ENCODE measurements around the gene NRXN3.

Gene NRXN3

GRCh38 chr14:78847801-78848200 is 677.6 kb downstream of the NRXN3 start:
- H3K27ac ChIP-seq (ENCODE audit: extremely low read depth, low read depth, low read length), result no peak overlapping the region
- TF ChIP-seq ZSCAN4 (tag by site-specific recombination; IDR thresholded peaks at IDR 0.05) (no peak), ZNF558 (tag by site-specific recombination; IDR thresholded peaks at IDR 0.05) (no peak), ZNF548 (tag by site-specific recombination; IDR thresholded peaks at IDR 0.05) (no peak), ZNF596 (tag by site-specific recombination; IDR thresholded peaks at IDR 0.05) (no peak), ZNF560 (tag by site-specific recombination; IDR thresholded peaks at IDR 0.05; ENCODE audit: borderline replicate concordance) (no peak), ZNF629 (tag by site-specific recombination; IDR thresholded peaks at IDR 0.05) (no peak), CTCF (tag by site-specific recombination; IDR thresholded peaks at IDR 0.05) (no peak), HIC1 (tag by site-specific recombination; IDR thresholded peaks at IDR 0.05) (no peak), ZNF664 (tag by site-specific recombination; IDR thresholded peaks at IDR 0.05) (no peak), ZBTB44 (tag by site-specific recombination; IDR thresholded peaks at IDR 0.05) (no peak), ZNF274 (IDR thresholded peaks at IDR 0.05; ENCODE audit: low read length) (no peak), ZNF274 (tag by site-specific recombination; IDR thresholded peaks at IDR 0.05; ENCODE audit: borderline replicate concordance) (no peak), MYNN (tag by site-specific recombination; IDR thresholded peaks at IDR 0.05; ENCODE audit: borderline replicate concordance) (no peak), SP2 (tag by site-specific recombination; IDR thresholded peaks at IDR 0.05) (no peak), EGR2 (tag by site-specific recombination; IDR thresholded peaks at IDR 0.05; ENCODE audit: low read depth) (no peak), ZNF585B (tag by site-specific recombination; IDR thresholded peaks at IDR 0.05) (no peak)
- ChIA-PET POLR2A (no interaction called here), CTCF (interaction anchor here (0.6 to 2.7 kb wide), 9 partner anchors 8 to 687 kb away, joined by 3 to 16 read pairs (median 4); no protein-coding TSS in a partner anchor)
- no peaks in the 10 kb centered on the region for H3K36me3 ChIP-seq (ENCODE audit: control insufficient read depth in 2 of 2, insufficient read depth in 1 of 2, low read length in 2 of 2)
- no peak overlapping the region for H3K4me3 ChIP-seq (ENCODE audit: low read depth, low read length)
- no peaks in the 10 kb centered on the region for H3K9me3 ChIP-seq (ENCODE audit: control insufficient read depth, insufficient read depth, low read depth, low read length)
- H3K4me1 ChIP-seq (ENCODE audit: control insufficient read depth, insufficient read depth, low read length), result no peaks in the 10 kb centered on the region

- CTCF ChIA-PET, result interaction anchor here (0.5 to 2.7 kb wide), 9 partner anchors 9 to 1972 kb away, joined by 3 to 16 read pairs (median 5); no protein-coding TSS in a partner anchor
- H3K4me3 ChIP-seq (ENCODE audit: low read depth, low read length), result no peak overlapping the region
- H3K36me3 ChIP-seq (ENCODE audit: control insufficient read depth in 2 of 2, insufficient read depth in 1 of 2, low read length in 2 of 2), result no peaks in the 10 kb centered on the region
- POLR2A ChIA-PET, result no interaction called here
- H3K9me3 ChIP-seq (ENCODE audit: control insufficient read depth, insufficient read depth, low read depth, low read length), result no peaks in the 10 kb centered on the region
- H3K27ac ChIP-seq (ENCODE audit: extremely low read depth, low read depth, low read length), result no peak overlapping the region
- H3K4me1 ChIP-seq (ENCODE audit: control insufficient read depth, insufficient read depth, low read length), result no peaks in the 10 kb centered on the region
- TF ChIP-seq ZNF645 (tag by site-specific recombination; IDR thresholded peaks at IDR 0.05) (no peak), ZNF146 (tag by site-specific recombination; IDR thresholded peaks at IDR 0.05) (no peak), ZBTB26 (tag by site-specific recombination; optimal IDR thresholded peaks at IDR 0.05) (no peak), KLF7 (tag by site-specific recombination; IDR thresholded peaks at IDR 0.05; ENCODE audit: borderline replicate concordance) (no peak)
These were observed 678.2 kb downstream of the NRXN3 start for GRCh38 chr14:78848234-78848820.
